HepG2 (cell line): ENCODE results near the gene TSGA10IP. TPM values are rescaled to one million over a fixed set of nuclear protein-coding genes. Genes with fewer than 3 reads are reported as not detected.

Experiments used
- BHLHE40 ChIP-seq: IDR thresholded peaks from 2 replicates; pipeline ENCODE4 v1.6.1; 2011; ENCODE audit warnings: low read length, improper control_type of control experiment
- ELF3 ChIP-seq: IDR thresholded peaks from 2 replicates; pipeline ENCODE4 v1.6.1; 2016; ENCODE audit warnings: missing genetic modification reagents, missing compliant biosample characterization
- EP300 ChIP-seq, 3 experiments: sonication (generic) in 1 of 3; formaldehyde crosslinking in 1 of 3; IDR thresholded peaks; 2 replicates each; pipeline versions ENCODE4 v1.5.1 to v1.6.1; 2011 to 2020; ENCODE audit warnings: low read depth in 2 of 3, low read length in 2 of 3, borderline replicate concordance in 1 of 3, improper control_type of control experiment in 1 of 3, mild to moderate bottlenecking in 1 of 3, missing genetic modification reagents in 1 of 3, moderate library complexity in 1 of 3
- MIER2 ChIP-seq: IDR thresholded peaks from 2 replicates; pipeline ENCODE4 v1.6.1; 2016; ENCODE audit warnings: missing biosample characterization, missing genetic modification reagents
- NCOA2 ChIP-seq: sonication (generic); formaldehyde crosslinking; IDR thresholded peaks from 2 replicates; pipeline ENCODE4 v1.8.0; 2022; ENCODE audit warnings: inconsistent platforms
- NCOR1 ChIP-seq: fragments of 200-600 bp; sonication (generic); IDR thresholded peaks from 2 replicates; pipeline ENCODE4 v1.7.0; 2017; ENCODE audit warnings: antibody characterized with exemption, low read length, borderline replicate concordance
- PAF1 ChIP-seq: IDR thresholded peaks from 2 replicates; pipeline ENCODE4 v1.6.1; 2016; ENCODE audit warnings: missing genetic modification reagents, missing compliant biosample characterization
- PHF5A ChIP-seq: IDR thresholded peaks from one replicate; pipeline ENCODE4 v1.6.1; 2018; ENCODE audit warnings: low read depth, missing genetic modification reagents; ENCODE audit not compliant: unreplicated experiment
- ZFP62 ChIP-seq: sonication (generic); formaldehyde crosslinking; IDR thresholded peaks from 2 replicates; pipeline ENCODE4 v1.4.0; 2020; ENCODE audit warnings: missing genetic modification reagents
- ZMAT3 ChIP-seq: sonication (generic); formaldehyde crosslinking; conservative IDR thresholded peaks from 2 replicates; pipeline ENCODE4 v1.7.0; 2021; ENCODE audit warnings: missing genetic modification reagents
- ZNF207 ChIP-seq: fragments of 450-650 bp; IDR thresholded peaks from 2 replicates; pipeline ENCODE4 v1.6.1; 2016; ENCODE audit warnings: antibody characterized with exemption, borderline replicate concordance
- ZNF235 ChIP-seq: sonication (generic); formaldehyde crosslinking; IDR thresholded peaks from 2 replicates; pipeline ENCODE4 v1.8.1; 2023; ENCODE audit warnings: mild to moderate bottlenecking, missing genetic modification reagents, borderline replicate concordance
- ZNF441 ChIP-seq: sonication (generic); formaldehyde crosslinking; IDR thresholded peaks from 2 replicates; pipeline ENCODE4 v1.7.0; 2021; ENCODE audit warnings: missing genetic modification reagents, borderline replicate concordance
- ZNF501 ChIP-seq: sonication (generic); formaldehyde crosslinking; IDR thresholded peaks from 2 replicates; pipeline ENCODE4 v1.5.1; 2020; ENCODE audit warnings: mild to moderate bottlenecking, moderate library complexity, missing genetic modification reagents
- ZNF644 ChIP-seq: IDR thresholded peaks from 2 replicates; pipeline ENCODE4 v1.6.1; 2016; ENCODE audit warnings: low read depth
- ZNF672 ChIP-seq: sonication (generic); formaldehyde crosslinking; IDR thresholded peaks from 2 replicates; pipeline ENCODE4 v1.8.1; 2022; ENCODE audit warnings: missing genetic modification reagents
- ZSCAN31 ChIP-seq: sonication (generic); formaldehyde crosslinking; IDR thresholded peaks from 2 replicates; pipeline ENCODE4 v1.5.0; 2020; ENCODE audit warnings: low read depth, mild to moderate bottlenecking, missing genetic modification reagents
- polyA plus RNA-seq, 8 experiments: library from polyadenylated mRNA; depleted of rRNA in 3 of 8; stranded (reverse) in 7 of 8; unstranded in 1 of 8; fragments of >200 nt; fragmentation: Illumina TruSeq in 4 of 8; extraction: Trizol in 4 of 8; gene quantifications; 2 replicates each; pipeline versions ENCODE4 v1.2.1 to v1.2.3, GENCODE V29; 2011 to 2016; ENCODE audit warnings: low read depth in 4 of 8, missing spikeins in 1 of 8, mixed read lengths in 1 of 8; ENCODE audit not compliant: insufficient read depth in 1 of 8
- total RNA-seq, 5 experiments: library from RNA; depleted of rRNA; stranded (reverse); fragments of >200 nt; fragmentation: Illumina TruSeq; extraction: Trizol; gene quantifications; 2 replicates each; pipeline ENCODE4 v1.2.3, GENCODE V29; 2016; ENCODE audit warnings: low read depth in 1 of 5
- TF ChIP-seq, protein P1 (sequence below): sonication (generic); formaldehyde crosslinking; IDR thresholded peaks from 2 replicates; pipeline ENCODE4 v1.5.1; 2020; ENCODE audit warnings: mild to moderate bottlenecking, missing genetic modification reagents, moderate library complexity
- TF ChIP-seq, protein P2 (sequence below): sonication (generic); formaldehyde crosslinking; IDR thresholded peaks from 2 replicates; pipeline ENCODE4 v1.5.0; 2020; ENCODE audit warnings: missing genetic modification reagents
- TF ChIP-seq, protein P3 (sequence below): sonication (generic); formaldehyde crosslinking; IDR thresholded peaks from 2 replicates; pipeline ENCODE4 v1.4.0; 2020; ENCODE audit warnings: low read depth, missing genetic modification reagents
- TF ChIP-seq, protein P4 (sequence below): sonication (generic); formaldehyde crosslinking; IDR thresholded peaks from 2 replicates; pipeline ENCODE4 v1.4.0; 2020; ENCODE audit warnings: missing genetic modification reagents, borderline replicate concordance

TSGA10IP gene
- total and polyA plus RNA-seq, 2 of the 13 experiments (the other 11 are each of a cell fraction or from before 2014, with no cell fraction given) = not detected

DNA sequence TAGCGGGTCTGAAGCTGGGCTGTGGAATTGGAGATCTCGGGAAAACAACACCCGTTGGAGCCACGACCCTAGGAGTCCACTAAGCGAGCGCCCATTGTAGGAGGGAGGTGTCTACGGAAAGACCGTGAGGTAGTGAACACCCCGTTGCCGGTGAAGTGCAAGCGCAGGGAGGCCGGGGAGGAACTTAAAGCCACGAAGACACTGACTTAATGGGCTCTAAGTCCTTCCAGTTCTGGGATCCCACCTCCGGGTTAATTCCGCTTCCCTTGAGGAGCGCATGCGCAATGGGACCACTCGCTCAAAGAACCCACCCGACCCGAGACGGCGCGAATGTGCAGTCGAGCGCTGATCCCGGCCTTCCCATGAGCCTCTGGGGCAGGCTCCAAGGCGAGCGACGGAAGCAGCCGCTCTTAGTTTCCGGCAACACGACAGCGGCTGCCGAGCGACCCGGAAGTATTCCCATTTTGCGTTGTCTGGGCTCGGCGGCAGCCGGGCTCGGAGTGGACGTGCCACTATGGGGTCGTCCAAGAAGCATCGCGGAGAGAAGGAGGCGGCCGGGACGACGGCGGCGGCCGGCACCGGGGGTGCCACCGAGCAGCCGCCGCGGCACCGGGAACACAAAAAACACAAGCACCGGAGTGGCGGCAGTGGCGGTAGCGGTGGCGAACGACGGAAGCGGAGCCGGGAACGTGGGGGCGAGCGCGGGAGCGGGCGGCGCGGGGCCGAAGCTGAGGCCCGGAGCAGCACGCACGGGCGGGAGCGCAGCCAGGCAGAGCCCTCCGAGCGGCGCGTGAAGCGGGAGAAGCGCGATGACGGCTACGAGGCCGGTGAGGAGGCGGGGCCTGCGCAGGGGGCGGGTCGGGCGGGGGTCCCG lies 16.2 kb downstream of the TSGA10IP start, which contains the start of gene SART1 (continued):
- TF ChIP-seq, protein P1, sequence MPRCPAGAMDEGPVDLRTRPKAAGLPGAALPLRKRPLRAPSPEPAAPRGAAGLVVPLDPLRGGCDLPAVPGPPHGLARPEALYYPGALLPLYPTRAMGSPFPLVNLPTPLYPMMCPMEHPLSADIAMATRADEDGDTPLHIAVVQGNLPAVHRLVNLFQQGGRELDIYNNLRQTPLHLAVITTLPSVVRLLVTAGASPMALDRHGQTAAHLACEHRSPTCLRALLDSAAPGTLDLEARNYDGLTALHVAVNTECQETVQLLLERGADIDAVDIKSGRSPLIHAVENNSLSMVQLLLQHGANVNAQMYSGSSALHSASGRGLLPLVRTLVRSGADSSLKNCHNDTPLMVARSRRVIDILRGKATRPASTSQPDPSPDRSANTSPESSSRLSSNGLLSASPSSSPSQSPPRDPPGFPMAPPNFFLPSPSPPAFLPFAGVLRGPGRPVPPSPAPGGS = peak; percentile 87; the same call in 1 of the 2 replicates
- TF ChIP-seq, protein P2, sequence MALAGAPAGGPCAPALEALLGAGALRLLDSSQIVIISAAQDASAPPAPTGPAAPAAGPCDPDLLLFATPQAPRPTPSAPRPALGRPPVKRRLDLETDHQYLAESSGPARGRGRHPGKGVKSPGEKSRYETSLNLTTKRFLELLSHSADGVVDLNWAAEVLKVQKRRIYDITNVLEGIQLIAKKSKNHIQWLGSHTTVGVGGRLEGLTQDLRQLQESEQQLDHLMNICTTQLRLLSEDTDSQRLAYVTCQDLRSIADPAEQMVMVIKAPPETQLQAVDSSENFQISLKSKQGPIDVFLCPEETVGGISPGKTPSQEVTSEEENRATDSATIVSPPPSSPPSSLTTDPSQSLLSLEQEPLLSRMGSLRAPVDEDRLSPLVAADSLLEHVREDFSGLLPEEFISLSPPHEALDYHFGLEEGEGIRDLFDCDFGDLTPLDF (CRISPR knock-in tag) = peak; percentile 84
- TF ChIP-seq, protein P3, sequence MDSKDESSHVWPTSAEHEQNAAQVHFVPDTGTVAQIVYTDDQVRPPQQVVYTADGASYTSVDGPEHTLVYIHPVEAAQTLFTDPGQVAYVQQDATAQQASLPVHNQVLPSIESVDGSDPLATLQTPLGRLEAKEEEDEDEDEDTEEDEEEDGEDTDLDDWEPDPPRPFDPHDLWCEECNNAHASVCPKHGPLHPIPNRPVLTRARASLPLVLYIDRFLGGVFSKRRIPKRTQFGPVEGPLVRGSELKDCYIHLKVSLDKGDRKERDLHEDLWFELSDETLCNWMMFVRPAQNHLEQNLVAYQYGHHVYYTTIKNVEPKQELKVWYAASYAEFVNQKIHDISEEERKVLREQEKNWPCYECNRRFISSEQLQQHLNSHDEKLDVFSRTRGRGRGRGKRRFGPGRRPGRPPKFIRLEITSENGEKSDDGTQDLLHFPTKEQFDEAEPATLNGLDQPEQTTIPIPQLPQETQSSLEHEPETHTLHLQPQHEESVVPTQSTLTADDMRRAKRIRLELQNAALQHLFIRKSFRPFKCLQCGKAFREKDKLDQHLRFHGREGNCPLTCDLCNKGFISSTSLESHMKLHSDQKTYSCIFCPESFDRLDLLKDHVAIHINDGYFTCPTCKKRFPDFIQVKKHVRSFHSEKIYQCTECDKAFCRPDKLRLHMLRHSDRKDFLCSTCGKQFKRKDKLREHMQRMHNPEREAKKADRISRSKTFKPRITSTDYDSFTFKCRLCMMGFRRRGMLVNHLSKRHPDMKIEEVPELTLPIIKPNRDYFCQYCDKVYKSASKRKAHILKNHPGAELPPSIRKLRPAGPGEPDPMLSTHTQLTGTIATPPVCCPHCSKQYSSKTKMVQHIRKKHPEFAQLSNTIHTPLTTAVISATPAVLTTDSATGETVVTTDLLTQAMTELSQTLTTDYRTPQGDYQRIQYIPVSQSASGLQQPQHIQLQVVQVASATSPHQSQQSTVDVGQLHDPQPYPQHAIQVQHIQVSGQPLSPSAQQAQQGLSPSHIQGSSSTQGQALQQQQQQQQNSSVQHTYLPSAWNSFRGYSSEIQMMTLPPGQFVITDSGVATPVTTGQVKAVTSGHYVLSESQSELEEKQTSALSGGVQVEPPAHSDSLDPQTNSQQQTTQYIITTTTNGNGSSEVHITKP = peak; percentile 63; the same call in 1 of the 2 replicates
- TF ChIP-seq ZNF672 = no peak
- peak; percentile 41; the same call in 1 of the 2 replicates for TF ChIP-seq ZMAT3 (CRISPR knock-in tag)
- peak; percentile 90 for TF ChIP-seq ZNF501 (CRISPR knock-in tag)
- peak; percentile 54 for TF ChIP-seq ZNF441
- TF ChIP-seq, protein P4, sequence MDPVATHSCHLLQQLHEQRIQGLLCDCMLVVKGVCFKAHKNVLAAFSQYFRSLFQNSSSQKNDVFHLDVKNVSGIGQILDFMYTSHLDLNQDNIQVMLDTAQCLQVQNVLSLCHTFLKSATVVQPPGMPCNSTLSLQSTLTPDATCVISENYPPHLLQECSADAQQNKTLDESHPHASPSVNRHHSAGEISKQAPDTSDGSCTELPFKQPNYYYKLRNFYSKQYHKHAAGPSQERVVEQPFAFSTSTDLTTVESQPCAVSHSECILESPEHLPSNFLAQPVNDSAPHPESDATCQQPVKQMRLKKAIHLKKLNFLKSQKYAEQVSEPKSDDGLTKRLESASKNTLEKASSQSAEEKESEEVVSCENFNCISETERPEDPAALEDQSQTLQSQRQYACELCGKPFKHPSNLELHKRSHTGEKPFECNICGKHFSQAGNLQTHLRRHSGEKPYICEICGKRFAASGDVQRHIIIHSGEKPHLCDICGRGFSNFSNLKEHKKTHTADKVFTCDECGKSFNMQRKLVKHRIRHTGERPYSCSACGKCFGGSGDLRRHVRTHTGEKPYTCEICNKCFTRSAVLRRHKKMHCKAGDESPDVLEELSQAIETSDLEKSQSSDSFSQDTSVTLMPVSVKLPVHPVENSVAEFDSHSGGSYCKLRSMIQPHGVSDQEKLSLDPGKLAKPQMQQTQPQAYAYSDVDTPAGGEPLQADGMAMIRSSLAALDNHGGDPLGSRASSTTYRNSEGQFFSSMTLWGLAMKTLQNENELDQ (CRISPR knock-in tag) = no peak
- peak; percentile 40; the same call in 1 of the 2 replicates for TF ChIP-seq ELF3 (CRISPR knock-in tag)
- TF ChIP-seq PHF5A = peak; percentile 80
- no peak for TF ChIP-seq ZNF235 (CRISPR knock-in tag)
- TF ChIP-seq MIER2 (CRISPR knock-in tag) = peak; percentile 22; the same call in 1 of the 2 replicates
- TF ChIP-seq PAF1 (CRISPR knock-in tag) = no peak
- peak in 1 of 2 experiments; percentile 40; a peak in 2 of 4 replicates for TF ChIP-seq EP300 (IDR thresholded peaks at IDR 0.05; ENCODE audit: low read depth in 2 of 2, low read length in 2 of 2)
- TF ChIP-seq EP300 (CRISPR knock-in tag; IDR thresholded peaks at IDR 0.05; ENCODE audit: borderline replicate concordance) = no peak
- TF ChIP-seq NCOA2 = no peak; the same call in 1 of the 2 replicates
- TF ChIP-seq ZNF207 = no peak
- TF ChIP-seq ZFP62 (CRISPR knock-in tag) = no peak
- TF ChIP-seq ZSCAN31 (CRISPR knock-in tag) = peak; percentile 82; the same call in 1 of the 2 replicates
- TF ChIP-seq NCOR1 = no peak
- TF ChIP-seq ZNF644 = no peak
- no peak for TF ChIP-seq BHLHE40
